Colonic mucosa (tissue), 4 donors: Measurements from ENCODE around the gene ZNF525. TPM values are rescaled to one million over a fixed set of nuclear protein-coding genes. Genes with fewer than 3 reads are reported as not detected.
"Not testable (repeated sequence)": the region's sequence is repeated elsewhere in the genome, so short reads cannot be mapped to it uniquely, and the experiment has no call there.

Experiments used
- DNase-seq: peaks from one replicate; pipeline ENCODE4 v3.0.0-alpha.2; 2020
- H3K27ac ChIP-seq: fragments of 200-600 bp; one replicate; pipeline ENCODE4 v1.8.0; 2021
- H3K27me3 ChIP-seq: fragments of 200-600 bp; one replicate; pipeline ENCODE4 v1.8.0; 2021
- H3K36me3 ChIP-seq: fragments of 200-600 bp; one replicate; pipeline ENCODE4 v1.8.0; 2021
- H3K4me1 ChIP-seq: fragments of 200-600 bp; one replicate; pipeline ENCODE4 v1.8.0; 2021; ENCODE audit warnings: mild to moderate bottlenecking
- H3K4me3 ChIP-seq: fragments of 200-600 bp; one replicate; pipeline ENCODE4 v1.8.0; 2021
- H3K9ac ChIP-seq, 2 donors: one replicate each; pipeline ENCODE4 v1.7.0; 2013; ENCODE audit warnings: control low read depth in 2 of 2, low read depth in 2 of 2, low read length in 2 of 2
- H3K9me3 ChIP-seq: fragments of 200-600 bp; one replicate; pipeline ENCODE4 v1.8.0; 2021
- CTCF ChIP-seq: fragments of 200-600 bp; IDR thresholded peaks from one replicate; pipeline ENCODE4 v1.8.0; 2022; ENCODE audit warnings: antibody characterized with exemption, mild to moderate bottlenecking
- intact Hi-C: fragments of 100-400 bp; cut with DNase I; formaldehyde crosslinking; loops from one replicate; pipeline ENCODE4 v1.14.1; 2022
- total RNA-seq, 2 donors: library from RNA; stranded (reverse); fragmentation: NEBNext Ultra II Directional in 1 of 2; extraction: Animal tissue kit (Norgen Biotek cat#: 25700) in 1 of 2; gene quantifications; one replicate each; pipeline ENCODE4 v1.2.1, GENCODE V29; 2021
- donor health status: healthy.
- donor health status: DM: no; HTN: no; CAD: no.
- donor health status: DM: no; HTN: no; CAD: no.

ZNF525 gene
- total RNA-seq, 2 donors from 2014 or later = 9.4 to 13.9 TPM

- intact Hi-C loops = loop anchor here (10.0 kb wide), 1 partner anchor 82 kb away; no protein-coding TSS in a partner anchor
- no peak overlapping the region for H3K9ac ChIP-seq
Observed at GRCh38 chr19:53422551-53422950, 57.0 kb downstream of the ZNF525 start.

DNA sequence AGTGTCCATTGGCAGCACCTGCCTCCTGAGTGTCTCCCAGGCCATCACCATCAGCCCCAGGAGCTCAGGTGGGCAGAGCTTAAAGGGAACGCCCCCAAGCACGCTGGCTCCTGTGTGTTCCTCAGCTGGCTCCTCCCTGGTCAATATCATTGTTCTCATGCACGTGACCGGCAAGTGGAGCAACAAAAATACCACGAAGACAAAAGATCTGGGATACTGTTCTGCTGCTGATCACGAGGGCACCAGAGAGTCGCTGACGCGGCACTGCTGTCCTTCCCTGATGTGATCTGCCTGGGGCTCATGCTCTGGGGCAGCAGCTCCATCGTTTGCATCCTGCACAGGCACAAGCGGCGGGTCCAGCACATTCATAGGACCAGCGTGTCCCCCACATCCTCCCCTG lies 57.6 kb downstream of the ZNF525 start:
- H3K9me3 ChIP-seq, H3K27ac ChIP-seq, H3K4me3 ChIP-seq, DNase-seq, H3K36me3 ChIP-seq, H3K9ac ChIP-seq, H3K4me1 ChIP-seq, H3K27me3 ChIP-seq: not testable (repeated sequence)
- intact Hi-C loops = loop anchor here (10.0 kb wide), 1 partner anchor 82 kb away; no protein-coding TSS in a partner anchor

More at GRCh38 chr19:53422551-53422950, 57.0 kb downstream of the ZNF525 start:
- Histone ChIP-seq H3K36me3 (no peaks in the 10 kb centered on the region), H3K9me3 (no peaks in the 10 kb centered on the region), H3K4me3 (no peak overlapping the region), H3K27ac (no peak overlapping the region), H3K4me1 (no peaks in the 10 kb centered on the region), H3K27me3 (no peaks in the 10 kb centered on the region)
- no peak for DNase-seq
- no peak for TF ChIP-seq CTCF

DNA sequence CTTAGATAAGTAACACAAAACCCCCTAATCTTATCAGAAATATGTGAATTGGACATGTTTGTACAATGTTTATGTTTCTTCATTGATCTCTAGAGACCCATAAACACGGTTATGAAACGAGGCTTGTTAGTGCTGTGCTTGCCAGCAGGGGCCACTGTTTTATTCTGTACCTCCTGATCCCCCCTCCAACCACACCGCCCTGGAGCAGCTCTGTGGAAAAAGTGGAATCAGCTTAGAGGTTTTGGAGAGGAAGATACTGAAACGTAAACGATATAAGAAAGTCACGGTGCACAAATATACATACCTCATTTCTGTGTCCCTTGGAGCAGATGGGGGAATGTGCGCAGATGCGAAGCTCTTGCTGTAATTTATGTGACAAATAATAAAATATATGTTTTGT lies 58.2 kb downstream of the ZNF525 start:
- not testable (repeated sequence) for H3K9me3 ChIP-seq, H3K4me3 ChIP-seq, H3K36me3 ChIP-seq, H3K27ac ChIP-seq, H3K9ac ChIP-seq, H3K4me1 ChIP-seq, DNase-seq, H3K27me3 ChIP-seq
- intact Hi-C loops = loop anchor here (10.0 kb wide), 1 partner anchor 81 kb away; no protein-coding TSS in a partner anchor

- intact Hi-C loops = loop anchor here (10.0 kb wide), 1 partner anchor 80 kb away; no protein-coding TSS in a partner anchor
- no peaks in the 10 kb centered on the region for H3K9me3 ChIP-seq
- H3K4me1 ChIP-seq = no peaks in the 10 kb centered on the region
- H3K27me3 ChIP-seq = no peaks in the 10 kb centered on the region
- H3K36me3 ChIP-seq = no peaks in the 10 kb centered on the region
- no peak overlapping the region for H3K9ac ChIP-seq
- peak; percentile 56 for TF ChIP-seq CTCF
- no peak overlapping the region for H3K27ac ChIP-seq
- H3K4me3 ChIP-seq = no peak overlapping the region
- DNase-seq = peak; percentile 75
Observed at GRCh38 chr19:53424968-53425597, 59.6 kb downstream of the ZNF525 start.

DNA sequence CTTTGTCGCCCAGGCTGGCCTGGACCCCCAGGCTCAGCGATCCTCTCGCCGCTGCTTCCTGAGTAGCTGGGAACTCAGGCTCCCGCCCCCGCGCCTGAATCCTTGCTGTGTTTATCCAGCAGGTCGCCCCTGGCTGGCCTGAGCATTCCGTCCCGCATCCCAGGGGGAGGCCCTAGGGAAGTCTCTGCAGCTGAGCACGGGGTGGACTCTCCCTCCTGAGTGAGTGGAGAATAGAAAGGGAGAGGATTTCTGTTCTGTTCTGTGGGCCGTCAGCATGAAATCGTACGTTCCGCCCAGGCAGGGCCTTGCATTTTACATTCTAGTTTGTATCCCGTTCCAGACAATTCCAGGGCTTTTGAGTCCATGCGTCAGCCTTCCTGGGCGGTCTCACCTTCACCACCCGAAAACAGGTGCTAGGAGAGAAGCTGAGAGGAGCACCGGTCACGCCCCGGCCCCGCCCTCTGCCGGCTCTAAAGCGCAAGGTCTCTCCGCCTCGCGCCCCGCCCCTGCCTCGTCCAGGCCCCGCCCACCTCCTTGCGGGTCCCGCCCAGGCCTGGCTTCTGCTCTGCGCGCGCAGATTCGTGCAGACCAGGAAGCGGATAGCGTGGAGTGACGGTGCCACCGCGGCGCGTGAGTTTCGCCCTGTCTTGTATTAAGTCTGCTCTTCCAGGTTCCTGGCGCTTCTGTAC lies 66.0 kb downstream of the ZNF525 start, which contains the start of gene ZNF761:
ZNF761 (plus strand) TSS at position 586 of the 689 bp plus-strand sequence. CDS start 15,285 bp downstream, outside the sequence.
- DNase-seq = peak; percentile 99
- H3K27ac ChIP-seq = peak within 1 kb of the TSS; percentile 66
- peak within 1 kb of the TSS; percentile 74 for H3K4me3 ChIP-seq
- no peaks in the 10 kb centered on the region for H3K27me3 ChIP-seq
- peak within 1 kb of the TSS; percentile 70 to 78 for H3K9ac ChIP-seq
- H3K4me1 ChIP-seq = no peaks in the 10 kb centered on the region
- H3K36me3 ChIP-seq = no peaks in the 10 kb centered on the region
- intact Hi-C loops = no loop called here
- H3K9me3 ChIP-seq = no peaks in the 10 kb centered on the region
- TF ChIP-seq CTCF = no peak

DNA sequence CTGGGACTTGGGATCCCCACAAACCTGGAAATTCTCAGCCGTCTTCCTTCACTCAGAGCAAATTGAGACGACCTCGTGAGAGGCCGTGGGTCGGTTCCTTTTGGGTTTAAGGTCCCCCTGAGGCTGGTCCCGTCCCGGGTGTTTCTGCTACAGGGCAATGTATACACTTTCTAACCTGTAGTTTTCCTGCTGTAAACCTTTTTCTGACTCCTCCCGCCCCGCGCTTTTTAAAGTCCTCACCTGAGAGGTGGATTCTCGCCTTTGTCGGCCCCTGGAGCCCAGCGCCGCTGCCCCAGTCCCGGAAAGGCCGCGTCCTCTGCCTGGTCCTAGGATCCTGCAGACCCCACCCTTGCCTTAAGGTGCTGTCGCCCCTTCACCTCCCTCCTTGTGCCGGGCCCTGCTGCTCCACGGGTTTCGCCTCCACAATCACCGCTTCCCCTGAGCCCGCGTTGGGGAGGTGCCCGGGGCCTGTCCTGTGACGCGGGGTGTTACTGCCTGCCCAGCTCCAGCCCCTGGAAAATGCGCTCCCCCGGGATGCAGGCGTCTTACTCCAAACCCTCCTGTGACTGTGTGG lies 66.7 kb downstream of the ZNF525 start:
- intact Hi-C loops = no loop called here

More for the DNA sequence above, 66.7 kb downstream of the ZNF525 start:
- H3K36me3 ChIP-seq = peaks cover 3% of the 10 kb centered on the region
- peak overlapping the region; percentile 70 to 78 for H3K9ac ChIP-seq
- TF ChIP-seq CTCF = no peak
- H3K4me1 ChIP-seq = no peaks in the 10 kb centered on the region
- H3K4me3 ChIP-seq = peak overlapping the region; percentile 74
- no peak for DNase-seq
- no peaks in the 10 kb centered on the region for H3K9me3 ChIP-seq
- H3K27ac ChIP-seq = peak overlapping the region; percentile 66
- no peaks in the 10 kb centered on the region for H3K27me3 ChIP-seq

Other genes with a start within 250 kb of the ZNF525 start
- gene ZNF415, start 232.8 kb upstream of the ZNF525 start, total RNA-seq = 1 to 10 TPM; 2.0 to 4.9 TPM
- 1 to 10 TPM; 6.2 to 7.6 TPM for gene ZNF347, start 206.7 kb upstream of the ZNF525 start, total RNA-seq
- gene ZNF665, start 172.3 kb upstream of the ZNF525 start, total RNA-seq = 1 to 10 TPM; 1.6 to 2.2 TPM
- gene ZNF677, start 110.8 kb upstream of the ZNF525 start, total RNA-seq = 1 to 10 TPM; 5.8 to 7.1 TPM
- gene VN1R2, start 107.4 kb upstream of the ZNF525 start, total RNA-seq = not detected
- not detected for gene VN1R4, start 98.0 kb upstream of the ZNF525 start, total RNA-seq
- 1 to 10 TPM; 7.7 to 7.9 TPM for gene ZNF845, start 32.0 kb upstream of the ZNF525 start, total RNA-seq
- gene ZNF765, start 29.4 kb downstream of the ZNF525 start, total RNA-seq = 10 to 100 TPM in 1 of 2 donors, 1 to 10 TPM in 1; 8.2 to 10.7 TPM
- gene ZNF761, start 66.3 kb downstream of the ZNF525 start, total RNA-seq = 10 to 100 TPM in 1 of 2 donors, 1 to 10 TPM in 1; 5.6 to 10.1 TPM
- 1 to 10 TPM; 3.6 to 4.9 TPM for gene ZNF813, start 102.0 kb downstream of the ZNF525 start, total RNA-seq
- gene ZNF331, start 172.4 kb downstream of the ZNF525 start, total RNA-seq = 1 to 10 TPM; 4.3 to 7.8 TPM